COLO668 (cell line): ENCODE data around the gene MFAP4.

ENCODE experiments used
- DNase-seq: peaks from one replicate; lab custom pipeline; 2025; ENCODE audit not compliant: unreplicated experiment; lab: John Stamatoyannopoulos, UW

MFAP4 gene

GRCh38 chr17:19372011-19372370 lies 15.0 kb downstream of the MFAP4 start:
- DNase-seq, result no peak

GRCh38 chr17:19371259-19372010 lies 15.6 kb downstream of the MFAP4 start:
- no peak for DNase-seq

DNA sequence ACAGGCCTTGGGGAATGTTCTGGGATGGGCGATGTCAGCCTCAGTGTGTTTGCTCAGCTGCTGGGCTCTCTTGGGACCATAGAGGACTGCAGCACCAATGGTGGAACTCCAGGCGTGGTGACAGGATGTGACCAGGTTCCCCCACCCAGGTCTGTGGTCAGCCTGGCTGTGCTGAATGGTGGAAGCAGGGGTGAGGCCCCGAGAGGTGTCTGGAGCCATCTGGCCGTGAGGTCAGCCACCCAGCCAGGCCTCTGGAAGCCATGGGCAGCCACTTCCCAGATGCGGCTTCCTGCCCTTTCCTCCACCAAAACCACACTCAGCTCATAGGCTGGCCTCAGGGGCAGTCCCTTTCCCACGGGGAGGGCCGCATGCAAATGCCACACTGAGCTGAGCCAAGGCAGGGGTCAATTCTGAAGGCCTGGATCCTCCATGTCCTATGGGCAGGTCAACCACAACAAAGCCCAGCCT lies 16.5 kb downstream of the MFAP4 start:
- DNase-seq, result peak; percentile 43

GRCh38 chr17:19369846-19370492 lies 17.0 kb downstream of the MFAP4 start:
- no peak for DNase-seq

DNA sequence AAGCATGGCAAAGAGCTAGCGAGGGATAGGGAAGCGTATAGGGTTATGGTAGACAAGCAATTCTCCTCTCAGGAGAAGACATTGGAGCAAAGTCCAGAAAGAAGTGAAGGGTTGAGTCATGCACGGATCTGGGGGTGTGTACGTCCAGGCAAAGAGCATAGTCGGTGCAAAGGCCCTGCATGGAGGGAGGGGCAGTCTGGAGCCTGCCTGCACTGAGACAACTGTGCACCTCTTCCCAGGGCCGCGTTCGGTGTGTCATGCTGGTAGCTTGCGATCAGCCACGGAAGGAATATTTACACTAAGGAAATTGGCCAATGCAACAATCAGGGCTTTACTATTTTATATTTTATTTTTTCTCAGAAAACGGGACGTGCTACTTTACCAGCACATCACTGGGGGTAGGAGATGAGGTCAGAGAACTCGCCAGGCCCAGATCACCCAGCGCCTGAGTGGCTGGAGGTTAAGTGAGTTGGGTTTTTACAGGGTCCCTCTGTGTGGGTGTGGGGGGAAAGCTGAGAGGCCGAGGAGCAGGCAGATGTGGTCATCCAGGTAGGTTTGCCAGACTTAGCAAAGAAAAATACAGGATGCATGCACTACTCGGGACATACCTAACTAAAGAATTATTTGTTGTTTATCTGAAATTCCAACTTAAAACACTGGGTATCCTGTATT lies 17.7 kb downstream of the MFAP4 start:
- DNase-seq, result no peak

DNA sequence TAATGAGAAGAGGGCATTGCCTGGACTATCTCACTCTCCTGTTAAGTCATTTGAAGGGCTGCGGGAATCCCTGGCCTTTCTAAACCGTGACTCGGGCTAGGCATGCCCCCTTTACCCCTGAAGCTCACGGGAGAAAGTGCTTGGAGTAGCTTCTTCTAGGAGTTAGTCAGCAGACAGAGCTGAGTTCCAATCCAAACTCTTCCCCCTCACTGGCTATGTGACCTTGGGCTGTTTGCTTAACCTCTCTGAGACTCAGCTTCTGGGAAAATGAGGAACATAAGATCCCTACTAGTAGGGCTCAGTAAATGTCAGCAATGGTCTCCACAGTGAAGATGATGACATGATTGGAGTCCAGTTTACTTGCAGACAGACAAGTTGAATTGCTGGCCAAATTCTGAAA lies 18.8 kb downstream of the MFAP4 start:
- DNase-seq, result no peak

GRCh38 chr17:19366637-19366972 lies 20.4 kb downstream of the MFAP4 start:
- DNase-seq, result no peak

DNA sequence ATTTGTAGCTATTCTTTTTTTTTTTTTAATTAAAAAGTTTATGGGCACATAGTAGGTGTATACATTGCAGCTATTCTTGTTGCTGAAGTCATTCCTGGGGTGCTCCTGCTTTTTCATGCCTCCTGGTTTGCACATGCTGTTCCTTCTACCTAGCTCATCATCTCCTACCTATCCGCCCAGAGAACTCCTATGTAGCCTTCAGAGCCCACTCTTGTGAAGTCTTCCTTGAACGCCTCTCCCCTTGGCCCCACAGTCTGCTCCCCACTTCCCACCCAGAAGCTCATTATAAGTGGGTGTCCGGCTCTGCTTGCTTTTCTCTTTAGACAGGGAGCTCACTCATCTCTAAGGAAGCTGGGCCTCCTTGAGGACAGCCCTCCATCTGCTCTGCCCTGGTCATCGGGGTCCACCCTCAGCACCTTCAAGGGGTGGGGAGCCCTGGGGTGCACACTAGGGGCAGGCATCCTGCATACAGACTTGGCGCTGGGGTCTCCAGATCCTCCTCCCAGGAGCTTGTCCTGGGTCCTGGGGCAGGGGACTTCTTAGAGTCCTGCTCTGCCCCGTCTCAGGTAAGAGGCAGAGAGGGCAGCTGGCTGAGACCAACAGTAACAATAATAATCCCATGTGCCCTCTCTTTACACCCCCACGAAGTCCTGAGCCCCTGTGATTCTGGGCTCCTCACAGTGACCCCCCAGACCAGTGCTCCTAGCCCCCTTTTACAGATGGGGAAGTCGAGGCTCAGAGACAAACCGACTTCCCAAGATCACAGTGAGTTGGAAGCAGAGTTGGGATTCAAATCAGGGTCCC lies 21.0 kb downstream of the MFAP4 start:
- no peak for DNase-seq

GRCh38 chr17:19365499-19365817 lies 21.5 kb downstream of the MFAP4 start:
- DNase-seq, result no peak

- DNase-seq, result no peak
These were observed 22.1 kb downstream of the MFAP4 start for GRCh38 chr17:19364699-19365498.

DNA sequence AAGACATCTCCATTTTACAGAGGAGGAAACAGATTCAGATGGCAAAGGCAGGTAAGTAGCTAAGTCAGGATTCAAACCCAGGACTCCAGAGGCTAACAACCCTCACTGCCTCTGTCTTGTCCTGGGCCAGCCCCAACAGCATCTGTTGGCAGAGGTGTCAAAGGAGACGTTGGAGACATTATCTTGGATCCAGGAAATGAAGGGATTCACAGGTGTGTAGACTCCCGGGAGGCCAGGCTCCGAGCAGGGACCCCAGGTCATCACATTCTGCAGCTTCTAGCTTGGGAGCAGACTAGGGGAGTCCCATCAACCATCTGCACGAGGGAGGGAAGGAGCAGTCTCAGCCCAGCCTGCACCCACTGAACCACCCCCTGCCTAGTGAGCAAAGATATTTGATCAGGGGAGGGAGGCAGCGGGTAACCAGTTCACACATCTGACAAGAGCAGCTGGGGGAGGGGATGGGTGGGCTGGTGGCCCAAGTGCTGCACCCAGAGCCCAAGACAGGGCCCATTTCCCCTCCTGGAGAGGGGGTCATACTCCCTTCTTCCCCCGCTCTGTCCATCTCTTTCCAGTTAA lies 23.4 kb downstream of the MFAP4 start:
- no peak for DNase-seq

- DNase-seq, result no peak
These were observed 23.9 kb downstream of the MFAP4 start for GRCh38 chr17:19363114-19363438.

DNA sequence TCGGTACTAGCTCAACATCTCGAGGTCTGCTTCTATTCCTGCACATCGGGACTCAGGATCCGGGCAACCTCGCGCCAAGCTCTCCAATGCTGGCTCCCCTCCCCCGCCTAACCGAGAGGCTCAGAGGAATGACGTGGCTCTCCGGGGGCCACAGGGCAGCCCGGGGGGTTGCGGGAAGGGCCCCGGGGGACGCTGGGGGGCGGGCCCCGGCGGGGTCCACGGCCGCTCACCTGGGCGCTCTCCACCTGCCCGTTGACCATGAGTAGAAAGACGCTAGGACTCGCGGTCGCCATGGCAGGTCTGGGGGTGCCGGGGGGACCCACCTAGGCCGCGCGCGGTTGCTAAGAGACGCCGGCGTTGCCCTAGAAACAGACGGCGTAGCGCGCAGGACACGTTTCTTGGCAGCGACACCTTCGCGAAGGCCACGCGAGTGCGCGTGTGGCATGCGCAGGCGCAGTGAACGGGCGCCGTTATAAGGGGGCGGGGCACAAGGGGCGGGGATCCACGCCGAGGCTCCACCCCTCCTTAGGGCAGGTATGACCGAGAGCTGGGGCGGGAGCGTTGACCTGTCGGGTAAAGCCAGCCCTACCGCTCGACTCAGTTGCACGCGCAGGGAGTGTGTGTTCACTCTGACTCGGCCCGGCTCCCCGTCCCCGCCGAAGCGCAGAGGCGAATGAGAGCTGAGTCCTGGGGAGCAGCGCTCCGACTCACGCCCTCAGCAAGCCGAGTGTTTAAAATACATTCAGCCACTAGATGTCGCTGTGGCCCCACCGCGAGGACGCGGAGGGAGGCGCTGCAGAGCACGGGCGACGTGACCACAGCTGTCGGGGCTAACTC lies 24.5 kb downstream of the MFAP4 start, which contains the start of gene B9D1:
Gene B9D1, minus strand, starts transcription at position 447 of the 837 bp plus-strand sequence. Its CDS starts 154 bp downstream, at position 293.
- DNase-seq, result peak; percentile 84

- DNase-seq, result no peak
These were observed 25.1 kb downstream of the MFAP4 start for GRCh38 chr17:19361944-19362276.

DNA sequence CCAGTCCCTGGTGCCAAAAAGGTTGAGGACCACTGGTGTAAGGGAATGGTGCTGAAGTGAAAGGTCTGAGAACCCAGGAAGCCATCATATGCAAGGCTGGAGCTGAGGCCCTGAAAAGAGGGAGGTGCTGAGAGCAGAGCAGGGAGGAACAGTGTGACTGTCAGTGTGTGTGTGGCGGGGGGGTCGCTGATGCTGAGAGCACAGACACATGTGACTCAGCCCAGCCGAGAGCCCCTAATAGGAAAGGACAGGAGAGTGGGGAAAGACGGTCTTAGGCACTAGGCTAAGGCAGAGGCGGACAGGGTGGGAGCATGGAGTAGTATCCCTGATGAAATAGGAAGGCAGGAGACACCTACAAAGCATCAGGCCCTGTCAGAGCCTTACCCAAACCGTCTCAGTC lies 25.7 kb downstream of the MFAP4 start:
- DNase-seq, result no peak

- DNase-seq, result no peak
These were observed 26.2 kb downstream of the MFAP4 start for GRCh38 chr17:19360772-19361171.

- no peak for DNase-seq
These were observed 27.1 kb downstream of the MFAP4 start for GRCh38 chr17:19359856-19360255.

DNA sequence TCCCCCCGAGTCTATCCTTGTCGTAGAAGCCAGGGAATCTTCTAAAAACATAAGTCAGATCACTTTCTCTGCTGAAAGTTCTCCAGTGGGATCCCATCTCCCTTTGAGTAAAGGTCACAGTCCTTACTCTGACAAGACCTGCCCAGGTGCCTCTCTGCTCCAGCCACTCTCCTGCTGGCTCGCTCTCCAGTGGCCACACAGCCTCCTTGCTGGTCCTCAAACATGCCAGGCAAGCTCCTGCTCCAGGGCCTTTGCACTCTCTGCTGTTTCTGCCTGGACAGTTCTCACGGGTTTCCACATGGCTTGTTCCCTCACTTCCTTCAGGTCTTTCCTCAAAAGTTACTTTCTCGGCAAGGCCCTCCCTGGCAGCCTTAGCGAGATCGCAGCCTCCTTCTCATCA lies 27.8 kb downstream of the MFAP4 start:
- no peak for DNase-seq

DNA sequence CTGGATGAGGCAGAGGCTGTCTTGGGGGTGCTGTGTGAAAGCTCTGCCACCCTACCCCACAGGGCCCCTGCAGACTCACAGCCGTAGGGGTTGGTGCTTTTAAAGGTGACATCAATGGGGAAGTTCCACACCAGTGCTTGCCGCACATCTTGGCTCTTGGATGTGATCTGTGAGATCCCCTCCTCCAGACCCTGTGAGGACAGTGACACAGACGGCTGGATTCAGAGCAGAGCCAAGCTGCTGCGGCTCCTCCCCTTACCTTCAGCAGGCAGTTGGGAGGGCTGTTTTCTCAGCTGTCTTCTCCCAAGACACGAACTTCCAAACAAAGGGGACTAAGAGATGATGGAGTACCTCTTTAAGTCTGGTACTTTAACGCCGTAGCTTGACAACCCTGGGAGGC lies 29.2 kb downstream of the MFAP4 start:
- DNase-seq, result no peak

DNA sequence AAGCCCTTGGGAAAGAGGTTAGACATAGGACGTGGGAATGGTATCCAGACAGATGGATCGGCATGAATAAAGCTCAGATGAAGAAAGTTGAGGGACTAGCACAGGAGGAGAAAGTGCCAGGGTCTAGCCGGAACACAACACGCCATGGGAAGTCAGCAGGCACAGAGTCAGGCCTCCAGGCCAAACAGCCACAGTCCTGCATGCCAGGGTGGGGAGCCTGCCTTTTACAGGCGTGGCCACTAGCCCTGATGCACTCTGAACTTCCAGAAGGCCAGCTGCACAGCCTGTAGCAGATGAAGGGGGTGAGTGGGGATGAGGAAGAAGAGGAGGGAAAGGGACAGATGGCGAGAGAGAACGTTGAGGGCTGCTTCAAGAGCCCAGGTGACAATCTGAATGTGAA lies 29.6 kb downstream of the MFAP4 start:
- no peak for DNase-seq
